ENCODE data around the gene GAMT. TPM values are rescaled to one million over a fixed set of nuclear protein-coding genes. Genes with fewer than 3 reads are reported as not detected.

The GAMT gene
- total RNA-seq, 1 donor from 2014 or later = 30.9 TPM

DNA sequence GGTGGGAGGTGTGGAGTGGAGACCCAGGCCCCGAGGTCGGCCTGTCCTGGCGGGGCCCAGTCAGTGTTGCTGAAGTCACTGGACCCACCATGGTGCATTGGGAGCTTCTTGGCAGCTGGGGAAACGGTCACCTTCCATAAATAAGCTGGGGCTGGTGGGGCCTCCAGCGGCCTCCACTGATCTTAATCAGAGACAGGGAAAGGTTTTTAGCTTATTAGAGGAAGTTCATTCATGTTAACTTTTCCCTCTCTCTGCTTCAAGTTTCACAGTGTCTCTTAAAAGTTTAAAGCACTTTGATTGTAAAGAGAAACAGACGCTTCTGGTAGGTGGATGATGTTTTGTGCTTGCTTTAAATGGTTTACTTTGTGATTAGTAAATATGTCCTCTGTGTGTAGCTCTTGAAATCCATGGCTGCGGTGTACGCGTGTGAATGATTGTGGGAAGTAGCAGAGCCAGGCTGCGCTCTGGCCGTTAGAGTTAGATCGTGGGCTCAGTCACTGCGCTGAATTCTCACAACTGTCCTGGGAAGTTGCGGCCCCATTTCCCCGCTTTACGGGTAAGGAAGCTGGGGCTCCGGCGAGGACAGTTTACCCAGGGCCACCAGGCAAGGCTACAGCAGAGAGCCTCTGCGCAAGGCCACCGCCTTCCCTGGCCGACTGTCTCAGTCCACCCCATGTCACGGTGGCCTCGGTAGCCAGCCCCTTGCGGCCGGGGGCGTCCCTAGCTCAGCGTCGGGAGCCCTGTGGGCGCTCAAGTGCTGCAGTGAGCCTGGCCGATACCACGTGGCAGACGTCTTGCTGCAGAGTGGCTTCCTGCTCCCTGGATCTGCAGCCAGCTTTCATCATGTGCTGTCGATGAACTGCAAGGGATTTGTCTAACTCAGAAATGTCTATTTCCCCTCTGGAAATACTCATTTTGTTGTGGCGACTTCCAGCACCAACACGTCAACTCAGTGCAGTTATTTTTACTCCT, 34.2 kb downstream of the GAMT start:
- intact Hi-C loops (cut with micrococcal nuclease) = no loop called here

- intact Hi-C loops (cut with micrococcal nuclease) = no loop called here
Observed at GRCh38 chr19:1366296-1366695, 35.0 kb downstream of the GAMT start.

- intact Hi-C loops (cut with micrococcal nuclease) = no loop called here
Observed at GRCh38 chr19:1365319-1366269, 35.7 kb downstream of the GAMT start.

DNA sequence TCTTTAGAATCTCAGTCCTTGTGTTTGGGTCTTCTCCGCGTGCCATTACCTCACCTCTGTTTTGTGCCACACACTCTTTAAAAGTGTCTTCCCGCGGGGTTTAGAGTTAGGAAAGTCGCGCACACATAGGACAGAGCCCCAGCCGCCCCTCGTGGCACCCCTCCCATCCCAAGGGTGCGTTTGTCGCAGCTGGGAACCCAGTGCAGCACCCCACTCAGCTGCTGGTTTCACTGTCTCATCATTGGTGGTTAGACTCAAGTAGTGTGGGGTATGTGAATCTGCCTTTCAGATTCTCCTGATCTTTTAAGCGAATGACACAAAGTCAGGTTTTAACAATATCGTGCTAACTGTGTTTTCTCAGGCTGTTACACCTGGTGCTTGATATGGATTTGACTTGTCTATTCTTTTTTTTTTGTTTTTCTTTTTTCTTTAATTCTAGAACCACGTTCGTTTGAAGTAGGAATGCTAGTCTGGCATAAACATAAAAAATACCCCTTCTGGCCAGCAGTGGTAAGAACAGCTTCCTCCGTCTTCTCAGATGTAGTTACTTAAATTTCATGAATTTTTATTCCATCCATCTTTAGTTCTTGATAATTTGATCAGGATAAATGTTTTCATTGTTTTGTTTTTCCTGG, 37.2 kb downstream of the GAMT start:
- intact Hi-C loops (cut with micrococcal nuclease) = no loop called here

DNA sequence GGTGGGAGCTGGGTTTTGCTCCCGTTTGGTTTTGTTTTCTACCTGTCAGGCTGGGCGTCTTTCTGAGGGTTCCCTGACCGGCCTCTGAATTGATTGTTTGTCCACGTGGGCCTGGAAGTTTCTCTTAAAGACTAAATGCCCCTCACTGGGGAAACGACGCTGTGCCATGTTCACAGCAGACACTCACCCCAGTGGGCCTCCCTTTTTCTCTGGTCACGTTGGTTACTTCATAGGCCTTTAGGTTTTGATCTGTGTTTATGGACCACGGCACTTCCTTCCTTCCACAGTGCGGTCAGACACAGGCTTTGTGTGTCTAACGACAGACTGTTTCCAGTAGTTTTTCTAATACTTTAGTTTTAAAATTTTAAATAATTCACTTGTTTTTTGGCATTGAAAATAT, 37.7 kb downstream of the GAMT start:
- intact Hi-C loops (cut with micrococcal nuclease) = no loop called here

DNA sequence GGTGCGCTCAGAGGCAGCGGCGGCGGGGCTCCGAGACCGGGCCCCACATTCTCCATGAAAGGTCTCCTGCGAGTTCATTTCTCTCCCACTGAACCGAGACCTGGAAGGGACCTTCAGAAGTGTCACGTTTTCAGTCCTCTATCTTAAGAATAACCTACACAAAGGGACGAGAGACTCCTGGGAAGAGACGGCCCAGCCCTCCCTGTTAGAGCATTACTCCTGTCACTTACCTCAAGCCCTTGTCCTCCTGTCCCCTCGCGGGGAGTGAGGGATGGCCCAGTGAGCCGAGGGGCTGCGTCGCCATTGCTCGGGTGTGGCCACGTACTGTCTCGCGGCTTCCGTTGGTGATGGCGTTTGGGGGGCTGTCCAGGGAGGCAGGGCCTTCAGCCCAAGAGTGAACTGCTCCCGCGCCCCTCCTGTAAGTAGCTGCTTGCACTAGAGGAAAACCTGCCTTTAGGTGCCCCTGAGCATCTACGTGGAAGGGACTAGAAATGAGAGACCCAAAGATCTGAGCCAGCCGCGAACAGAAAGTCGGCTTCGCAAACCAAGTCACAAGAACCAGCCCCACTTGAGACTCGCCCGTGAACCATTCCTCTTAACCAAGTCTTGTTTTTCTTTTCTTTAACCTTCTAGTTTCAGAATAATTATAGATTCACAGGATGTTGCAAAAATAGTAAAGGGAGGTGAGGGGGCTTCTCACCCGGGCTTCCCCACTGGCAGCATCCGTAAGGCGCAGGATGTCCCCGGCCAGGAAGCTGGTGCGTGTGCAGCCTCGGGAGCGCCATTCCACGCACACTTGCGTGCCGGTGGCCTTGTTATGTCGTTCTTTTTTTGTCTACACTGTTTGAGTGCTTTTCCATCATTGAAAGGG, 38.7 kb downstream of the GAMT start:
- intact Hi-C loops (cut with micrococcal nuclease) = no loop called here

- intact Hi-C loops (cut with micrococcal nuclease) = no loop called here
Observed at GRCh38 chr19:1361601-1362386, 39.5 kb downstream of the GAMT start.

- intact Hi-C loops (cut with micrococcal nuclease) = no loop called here
Observed at GRCh38 chr19:1360818-1361461, 40.4 kb downstream of the GAMT start.

DNA sequence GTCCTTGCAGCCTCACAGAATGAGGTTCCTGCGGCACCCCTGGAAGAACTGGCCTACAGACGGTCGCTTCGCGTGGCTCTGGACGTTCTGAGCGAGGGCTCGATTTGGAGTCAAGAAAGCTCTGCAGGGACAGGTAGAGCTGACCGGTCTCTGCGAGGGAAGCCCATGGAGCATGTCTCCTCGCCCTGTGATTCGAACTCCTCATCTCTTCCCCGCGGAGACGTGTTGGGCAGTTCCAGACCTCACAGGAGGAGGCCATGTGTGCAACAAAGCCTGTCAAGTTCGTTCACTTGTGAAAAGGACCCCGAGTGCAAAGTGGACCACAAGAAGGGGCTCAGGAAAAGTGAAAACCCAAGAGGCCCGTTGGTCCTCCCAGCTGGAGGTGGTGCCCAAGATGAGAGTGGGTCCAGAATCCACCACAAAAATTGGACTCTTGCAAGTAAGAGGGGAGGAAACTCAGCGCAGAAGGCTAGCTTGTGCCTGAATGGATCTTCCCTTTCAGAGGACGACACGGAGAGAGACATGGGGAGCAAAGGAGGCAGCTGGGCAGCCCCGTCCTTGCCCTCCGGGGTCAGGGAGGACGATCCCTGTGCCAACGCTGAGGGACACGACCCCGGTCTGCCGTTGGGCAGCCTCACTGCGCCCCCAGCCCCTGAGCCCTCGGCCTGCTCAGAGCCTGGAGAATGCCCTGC, 41.1 kb downstream of the GAMT start:
- intact Hi-C loops (cut with micrococcal nuclease) = no loop called here

DNA sequence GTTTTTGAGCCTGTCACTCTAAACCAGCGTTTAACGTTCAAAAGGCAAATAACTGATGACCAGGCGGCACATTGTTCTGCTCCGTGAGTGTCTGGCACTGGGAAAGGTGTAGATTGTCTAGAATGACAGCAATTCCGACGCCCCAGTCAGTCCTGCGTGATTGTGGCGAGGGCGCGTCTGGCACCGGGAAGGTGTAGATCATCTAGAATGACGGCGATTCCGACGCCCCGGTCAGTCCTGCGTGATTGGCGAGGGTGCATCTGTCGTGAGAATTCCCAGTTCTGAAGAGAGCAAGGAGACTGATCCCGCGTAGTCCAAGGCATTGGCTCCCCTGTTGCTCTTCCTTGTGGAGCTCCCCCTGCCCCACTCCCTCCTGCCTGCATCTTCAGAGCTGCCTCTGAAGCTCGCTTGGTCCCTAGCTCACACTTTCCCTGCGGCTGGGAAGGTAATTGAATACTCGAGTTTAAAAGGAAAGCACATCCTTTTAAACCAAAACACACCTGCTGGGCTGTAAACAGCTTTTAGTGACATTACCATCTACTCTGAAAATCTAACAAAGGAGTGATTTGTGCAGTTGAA, 43.7 kb downstream of the GAMT start:
- intact Hi-C loops (cut with micrococcal nuclease) = no loop called here

- intact Hi-C loops (cut with micrococcal nuclease) = no loop called here
Observed at GRCh38 chr19:1356508-1356865, 44.9 kb downstream of the GAMT start.

DNA sequence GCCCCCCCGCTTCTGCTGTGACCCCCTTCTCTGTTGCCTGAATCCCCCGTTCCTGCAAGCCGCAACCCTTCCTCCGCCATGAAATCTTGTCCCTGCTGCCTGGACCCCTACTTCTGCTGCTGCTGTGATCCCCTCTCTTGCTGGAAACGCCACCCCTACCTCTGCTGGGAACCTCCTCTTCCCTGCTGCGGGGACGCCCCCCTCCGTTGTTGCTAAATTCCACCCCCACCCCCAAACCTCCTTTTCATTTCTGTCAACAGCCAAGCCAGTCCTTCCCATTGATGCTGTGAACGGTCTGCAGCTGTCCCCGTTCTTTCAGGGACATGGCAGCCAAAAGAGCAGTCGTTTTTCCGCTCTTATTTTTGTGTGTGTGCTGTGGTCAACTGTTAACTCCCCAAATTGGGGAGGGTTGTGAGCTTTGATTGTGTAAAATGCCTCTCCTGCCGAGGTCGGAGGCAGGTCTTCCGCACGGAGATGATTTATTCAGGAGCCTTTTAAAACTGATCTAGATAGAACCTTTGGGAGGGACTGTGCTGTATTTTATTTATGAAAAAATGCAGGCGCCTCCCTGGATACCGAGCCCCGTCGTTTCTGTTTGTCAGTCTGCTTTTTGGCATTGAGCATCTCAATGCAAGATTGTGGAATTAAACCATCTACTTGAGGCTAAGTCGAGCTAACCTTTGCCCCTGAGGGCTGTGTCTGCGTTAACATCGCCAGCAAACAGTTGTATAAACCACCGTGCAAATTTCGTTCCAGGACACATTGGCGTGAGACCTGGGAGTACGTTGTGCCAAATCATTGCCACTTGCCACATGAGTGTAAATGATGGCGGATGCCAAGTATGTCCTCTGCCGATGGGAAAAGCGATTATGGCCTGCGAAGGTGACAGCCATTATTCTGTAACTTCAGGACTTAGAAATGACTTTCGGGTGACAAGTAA, 45.5 kb downstream of the GAMT start:
- intact Hi-C loops (cut with micrococcal nuclease) = loop anchor here (2.0 kb wide), 1 partner anchor 51 kb away; the partner anchor contains the start of gene DAZAP1

GRCh38 chr19:1354970-1355567, 46.3 kb downstream of the GAMT start:
- intact Hi-C loops (cut with micrococcal nuclease) = loop anchor here (2.0 kb wide), 1 partner anchor 52 kb away; the partner anchor contains the start of gene DAZAP1

DNA sequence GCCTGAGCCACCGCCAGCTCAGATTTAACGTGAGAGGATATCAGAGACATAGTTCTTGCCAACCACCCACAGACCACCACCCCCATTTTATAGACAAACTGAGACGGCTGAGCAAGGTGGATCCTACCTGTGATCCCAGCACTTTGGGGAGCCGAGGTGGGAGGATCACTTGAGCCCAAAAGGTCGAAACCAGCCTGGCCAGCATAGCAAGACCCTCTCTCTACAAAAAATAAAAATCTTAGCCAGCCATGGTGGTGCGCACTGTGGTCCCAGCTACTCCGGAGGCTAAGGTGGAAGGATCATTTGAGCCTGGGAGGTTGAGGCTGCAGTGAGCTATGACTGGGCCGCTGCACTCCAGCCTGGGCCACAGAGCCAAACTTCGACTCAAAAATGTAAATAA, 48.2 kb downstream of the GAMT start:
- intact Hi-C loops (cut with micrococcal nuclease) = no loop called here

GRCh38 chr19:1351381-1351851, 49.9 kb downstream of the GAMT start:
- intact Hi-C loops (cut with micrococcal nuclease) = no loop called here

- intact Hi-C loops (cut with micrococcal nuclease) = no loop called here
Observed at GRCh38 chr19:1350867-1351266, 50.5 kb downstream of the GAMT start.

- intact Hi-C loops (cut with micrococcal nuclease) = no loop called here
Observed at GRCh38 chr19:1349211-1349610, 52.1 kb downstream of the GAMT start.
